ENCODE measurements around the gene CDH24. TPM values are rescaled to one million over a fixed set of nuclear protein-coding genes. Genes with fewer than 3 reads are reported as not detected.

CDH24 gene
- total and polyA plus RNA-seq, 9 of the 15 experiments (the other 6 are each of a cell fraction or from before 2014, with no cell fraction given): 0.04 to 16.2 (median 4.9) TPM

DNA sequence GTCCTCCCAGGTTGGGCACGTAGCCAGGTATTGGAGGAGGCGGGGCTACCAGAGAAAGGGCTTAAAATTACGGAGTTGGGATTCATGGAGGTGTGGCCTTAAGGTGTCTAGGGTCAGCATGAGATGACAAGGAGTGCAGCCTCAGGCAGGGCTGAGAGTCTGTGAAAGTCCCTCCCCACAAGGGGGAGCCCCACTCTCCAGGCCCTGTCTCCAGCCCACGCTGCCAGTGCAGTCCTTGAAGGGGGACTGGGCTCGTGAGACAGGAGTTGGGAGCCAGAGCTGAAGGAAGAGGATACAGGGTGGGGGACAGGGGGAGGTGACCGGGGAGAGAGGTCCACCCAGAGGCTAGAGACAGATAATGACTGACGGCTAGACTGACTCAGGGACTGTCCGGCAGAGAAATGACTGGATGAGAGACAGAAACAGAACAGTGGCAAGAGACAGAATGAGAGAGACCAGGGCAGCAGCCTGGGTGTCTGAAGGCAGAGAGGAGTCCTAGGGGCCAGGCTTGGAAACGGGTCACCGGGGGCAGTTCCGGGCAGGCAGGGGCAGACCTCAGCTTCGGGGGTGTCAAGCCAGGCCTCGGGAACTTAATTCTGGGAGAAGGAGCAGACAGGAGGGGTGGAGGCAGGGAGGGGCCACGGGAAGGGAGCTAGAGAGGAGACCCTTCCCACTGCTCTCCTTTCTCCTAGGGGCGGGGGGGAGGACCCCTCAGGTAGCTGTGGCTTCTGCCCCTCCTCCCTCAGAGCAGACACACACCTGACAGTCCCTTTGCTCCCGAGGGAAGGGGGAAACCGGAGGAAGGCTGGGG lies 970 bp downstream of the CDH24 start (continued):
- TF ChIP-seq, protein P1, sequence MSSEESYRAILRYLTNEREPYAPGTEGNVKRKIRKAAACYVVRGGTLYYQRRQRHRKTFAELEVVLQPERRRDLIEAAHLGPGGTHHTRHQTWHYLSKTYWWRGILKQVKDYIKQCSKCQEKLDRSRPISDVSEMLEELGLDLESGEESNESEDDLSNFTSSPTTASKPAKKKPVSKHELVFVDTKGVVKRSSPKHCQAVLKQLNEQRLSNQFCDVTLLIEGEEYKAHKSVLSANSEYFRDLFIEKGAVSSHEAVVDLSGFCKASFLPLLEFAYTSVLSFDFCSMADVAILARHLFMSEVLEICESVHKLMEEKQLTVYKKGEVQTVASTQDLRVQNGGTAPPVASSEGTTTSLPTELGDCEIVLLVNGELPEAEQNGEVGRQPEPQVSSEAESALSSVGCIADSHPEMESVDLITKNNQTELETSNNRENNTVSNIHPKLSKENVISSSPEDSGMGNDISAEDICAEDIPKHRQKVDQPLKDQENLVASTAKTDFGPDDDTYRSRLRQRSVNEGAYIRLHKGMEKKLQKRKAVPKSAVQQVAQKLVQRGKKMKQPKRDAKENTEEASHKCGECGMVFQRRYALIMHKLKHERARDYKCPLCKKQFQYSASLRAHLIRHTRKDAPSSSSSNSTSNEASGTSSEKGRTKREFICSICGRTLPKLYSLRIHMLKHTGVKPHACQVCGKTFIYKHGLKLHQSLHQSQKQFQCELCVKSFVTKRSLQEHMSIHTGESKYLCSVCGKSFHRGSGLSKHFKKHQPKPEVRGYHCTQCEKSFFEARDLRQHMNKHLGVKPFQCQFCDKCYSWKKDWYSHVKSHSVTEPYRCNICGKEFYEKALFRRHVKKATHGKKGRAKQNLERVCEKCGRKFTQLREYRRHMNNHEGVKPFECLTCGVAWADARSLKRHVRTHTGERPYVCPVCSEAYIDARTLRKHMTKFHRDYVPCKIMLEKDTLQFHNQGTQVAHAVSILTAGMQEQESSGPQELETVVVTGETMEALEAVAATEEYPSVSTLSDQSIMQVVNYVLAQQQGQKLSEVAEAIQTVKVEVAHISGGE (CRISPR knock-in tag; IDR thresholded peaks at IDR 0.05): no peak
- no peak for TF ChIP-seq ILF3 (IDR thresholded peaks at IDR 0.05; ENCODE audit: borderline replicate concordance)
- no peak; the same call in 1 of the 2 replicates for TF ChIP-seq POLR2A (conservative IDR thresholded peaks at IDR 0.05)
- 0 out of 2 replicates have a peak, but pooled peaks have one; percentile 58 for TF ChIP-seq LARP7 (IDR thresholded peaks at IDR 0.05)
- no peak for TF ChIP-seq ESRRA (IDR thresholded peaks at IDR 0.05; ENCODE audit: borderline replicate concordance, low read depth)
- TF ChIP-seq, protein P2, sequence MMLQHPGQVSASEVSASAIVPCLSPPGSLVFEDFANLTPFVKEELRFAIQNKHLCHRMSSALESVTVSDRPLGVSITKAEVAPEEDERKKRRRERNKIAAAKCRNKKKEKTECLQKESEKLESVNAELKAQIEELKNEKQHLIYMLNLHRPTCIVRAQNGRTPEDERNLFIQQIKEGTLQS (IDR thresholded peaks at IDR 0.05): no peak
- TF ChIP-seq, protein P2 (CRISPR knock-in tag; conservative IDR thresholded peaks at IDR 0.05): no peak
- TF ChIP-seq, protein P3, sequence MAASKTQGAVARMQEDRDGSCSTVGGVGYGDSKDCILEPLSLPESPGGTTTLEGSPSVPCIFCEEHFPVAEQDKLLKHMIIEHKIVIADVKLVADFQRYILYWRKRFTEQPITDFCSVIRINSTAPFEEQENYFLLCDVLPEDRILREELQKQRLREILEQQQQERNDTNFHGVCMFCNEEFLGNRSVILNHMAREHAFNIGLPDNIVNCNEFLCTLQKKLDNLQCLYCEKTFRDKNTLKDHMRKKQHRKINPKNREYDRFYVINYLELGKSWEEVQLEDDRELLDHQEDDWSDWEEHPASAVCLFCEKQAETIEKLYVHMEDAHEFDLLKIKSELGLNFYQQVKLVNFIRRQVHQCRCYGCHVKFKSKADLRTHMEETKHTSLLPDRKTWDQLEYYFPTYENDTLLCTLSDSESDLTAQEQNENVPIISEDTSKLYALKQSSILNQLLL (CRISPR knock-in tag; IDR thresholded peaks at IDR 0.05; ENCODE audit: borderline replicate concordance): no peak
- TF ChIP-seq, protein P4, sequence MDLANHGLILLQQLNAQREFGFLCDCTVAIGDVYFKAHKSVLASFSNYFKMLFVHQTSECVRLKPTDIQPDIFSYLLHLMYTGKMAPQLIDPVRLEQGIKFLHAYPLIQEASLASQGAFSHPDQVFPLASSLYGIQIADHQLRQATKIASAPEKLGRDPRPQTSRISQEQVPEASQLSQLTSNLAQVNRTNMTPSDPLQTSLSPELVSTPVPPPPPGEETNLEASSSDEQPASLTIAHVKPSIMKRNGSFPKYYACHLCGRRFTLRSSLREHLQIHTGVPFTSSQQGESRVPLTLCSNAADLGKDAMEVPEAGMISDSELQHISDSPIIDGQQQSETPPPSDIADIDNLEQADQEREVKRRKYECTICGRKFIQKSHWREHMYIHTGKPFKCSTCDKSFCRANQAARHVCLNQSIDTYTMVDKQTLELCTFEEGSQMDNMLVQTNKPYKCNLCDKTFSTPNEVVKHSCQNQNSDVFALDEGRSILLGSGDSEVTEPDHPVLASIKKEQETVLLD (IDR thresholded peaks at IDR 0.05): peak; percentile 70
- 0 out of 4 replicates have a peak, but pooled peaks of 1 of the 2 experiments have one; percentile 18 for TF ChIP-seq TRIM24 (IDR thresholded peaks at IDR 0.05)
- TF ChIP-seq GTF2E2 (tag; IDR thresholded peaks at IDR 0.05): no peak
- TF ChIP-seq ELF4 (CRISPR knock-in tag; IDR thresholded peaks at IDR 0.05): no peak
- TF ChIP-seq CCAR2 (IDR thresholded peaks at IDR 0.05; ENCODE audit: low read depth, low read length): no peak
- TF ChIP-seq NR2C2 (CRISPR knock-in tag; IDR thresholded peaks at IDR 0.05): no peak
- TF ChIP-seq NR2C2 (tag; IDR thresholded peaks at IDR 0.05): no peak
- TF ChIP-seq, protein P5, sequence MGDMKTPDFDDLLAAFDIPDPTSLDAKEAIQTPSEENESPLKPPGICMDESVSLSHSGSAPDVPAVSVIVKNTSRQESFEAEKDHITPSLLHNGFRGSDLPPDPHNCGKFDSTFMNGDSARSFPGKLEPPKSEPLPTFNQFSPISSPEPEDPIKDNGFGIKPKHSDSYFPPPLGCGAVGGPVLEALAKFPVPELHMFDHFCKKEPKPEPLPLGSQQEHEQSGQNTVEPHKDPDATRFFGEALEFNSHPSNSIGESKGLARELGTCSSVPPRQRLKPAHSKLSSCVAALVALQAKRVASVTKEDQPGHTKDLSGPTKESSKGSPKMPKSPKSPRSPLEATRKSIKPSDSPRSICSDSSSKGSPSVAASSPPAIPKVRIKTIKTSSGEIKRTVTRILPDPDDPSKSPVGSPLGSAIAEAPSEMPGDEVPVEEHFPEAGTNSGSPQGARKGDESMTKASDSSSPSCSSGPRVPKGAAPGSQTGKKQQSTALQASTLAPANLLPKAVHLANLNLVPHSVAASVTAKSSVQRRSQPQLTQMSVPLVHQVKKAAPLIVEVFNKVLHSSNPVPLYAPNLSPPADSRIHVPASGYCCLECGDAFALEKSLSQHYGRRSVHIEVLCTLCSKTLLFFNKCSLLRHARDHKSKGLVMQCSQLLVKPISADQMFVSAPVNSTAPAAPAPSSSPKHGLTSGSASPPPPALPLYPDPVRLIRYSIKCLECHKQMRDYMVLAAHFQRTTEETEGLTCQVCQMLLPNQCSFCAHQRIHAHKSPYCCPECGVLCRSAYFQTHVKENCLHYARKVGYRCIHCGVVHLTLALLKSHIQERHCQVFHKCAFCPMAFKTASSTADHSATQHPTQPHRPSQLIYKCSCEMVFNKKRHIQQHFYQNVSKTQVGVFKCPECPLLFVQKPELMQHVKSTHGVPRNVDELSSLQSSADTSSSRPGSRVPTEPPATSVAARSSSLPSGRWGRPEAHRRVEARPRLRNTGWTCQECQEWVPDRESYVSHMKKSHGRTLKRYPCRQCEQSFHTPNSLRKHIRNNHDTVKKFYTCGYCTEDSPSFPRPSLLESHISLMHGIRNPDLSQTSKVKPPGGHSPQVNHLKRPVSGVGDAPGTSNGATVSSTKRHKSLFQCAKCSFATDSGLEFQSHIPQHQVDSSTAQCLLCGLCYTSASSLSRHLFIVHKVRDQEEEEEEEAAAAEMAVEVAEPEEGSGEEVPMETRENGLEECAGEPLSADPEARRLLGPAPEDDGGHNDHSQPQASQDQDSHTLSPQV (IDR thresholded peaks at IDR 0.05): no peak
